ENCODE measurements around the gene PCMT1.

DNA sequence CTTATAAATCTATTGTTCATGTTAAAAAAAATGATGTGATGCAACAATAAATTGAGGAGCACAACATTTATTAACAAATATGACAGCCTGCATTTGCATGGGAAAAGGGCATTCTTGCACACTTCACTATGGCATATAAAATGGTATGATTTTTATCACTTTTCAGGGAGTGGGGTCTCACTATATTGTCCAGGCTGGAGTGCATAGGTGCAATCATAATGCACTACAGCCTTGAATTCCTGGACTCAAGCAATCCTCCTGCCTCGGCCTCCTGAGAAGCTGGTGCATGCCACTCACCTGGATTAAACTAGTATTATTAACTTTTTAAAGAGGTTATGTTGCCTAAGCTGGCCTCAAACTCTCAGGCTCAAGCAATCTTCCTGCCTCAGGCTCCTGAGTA is 14.6 kb upstream of the PCMT1 start:
- TF ChIP-seq, protein P1, sequence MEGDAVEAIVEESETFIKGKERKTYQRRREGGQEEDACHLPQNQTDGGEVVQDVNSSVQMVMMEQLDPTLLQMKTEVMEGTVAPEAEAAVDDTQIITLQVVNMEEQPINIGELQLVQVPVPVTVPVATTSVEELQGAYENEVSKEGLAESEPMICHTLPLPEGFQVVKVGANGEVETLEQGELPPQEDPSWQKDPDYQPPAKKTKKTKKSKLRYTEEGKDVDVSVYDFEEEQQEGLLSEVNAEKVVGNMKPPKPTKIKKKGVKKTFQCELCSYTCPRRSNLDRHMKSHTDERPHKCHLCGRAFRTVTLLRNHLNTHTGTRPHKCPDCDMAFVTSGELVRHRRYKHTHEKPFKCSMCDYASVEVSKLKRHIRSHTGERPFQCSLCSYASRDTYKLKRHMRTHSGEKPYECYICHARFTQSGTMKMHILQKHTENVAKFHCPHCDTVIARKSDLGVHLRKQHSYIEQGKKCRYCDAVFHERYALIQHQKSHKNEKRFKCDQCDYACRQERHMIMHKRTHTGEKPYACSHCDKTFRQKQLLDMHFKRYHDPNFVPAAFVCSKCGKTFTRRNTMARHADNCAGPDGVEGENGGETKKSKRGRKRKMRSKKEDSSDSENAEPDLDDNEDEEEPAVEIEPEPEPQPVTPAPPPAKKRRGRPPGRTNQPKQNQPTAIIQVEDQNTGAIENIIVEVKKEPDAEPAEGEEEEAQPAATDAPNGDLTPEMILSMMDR (IDR thresholded peaks at IDR 0.05) = no peak
- TF ChIP-seq POLR2A (IDR thresholded peaks at IDR 0.05) = no peak

Data from esophagus squamous epithelium (tissue), 4 donors.